Measurements from ENCODE around the gene MESD.

MESD gene

DNA sequence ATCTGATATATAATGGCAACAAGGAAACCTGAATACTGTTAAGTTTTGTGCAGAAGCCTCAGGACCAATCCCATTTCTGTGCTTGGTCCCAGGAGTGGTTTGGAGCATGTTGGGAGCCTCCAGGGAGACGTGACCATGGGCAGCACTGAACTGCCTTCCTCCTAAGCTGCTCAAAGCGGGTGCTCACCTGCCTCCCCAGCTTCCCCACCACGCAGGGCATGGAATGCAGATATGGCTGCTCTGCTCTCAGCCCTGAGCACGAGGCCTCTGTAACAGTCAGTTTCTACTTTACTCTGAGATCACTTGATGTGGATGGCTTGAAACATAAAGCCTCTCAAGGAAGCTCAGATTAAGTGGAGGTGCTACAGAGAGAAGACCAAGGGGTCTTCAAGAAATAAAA lies 49.3 kb downstream of the MESD start:
- no peak for DNase-seq (ENCODE audit: low read depth in 2 of 3, low spot score in 2 of 3)

DNA sequence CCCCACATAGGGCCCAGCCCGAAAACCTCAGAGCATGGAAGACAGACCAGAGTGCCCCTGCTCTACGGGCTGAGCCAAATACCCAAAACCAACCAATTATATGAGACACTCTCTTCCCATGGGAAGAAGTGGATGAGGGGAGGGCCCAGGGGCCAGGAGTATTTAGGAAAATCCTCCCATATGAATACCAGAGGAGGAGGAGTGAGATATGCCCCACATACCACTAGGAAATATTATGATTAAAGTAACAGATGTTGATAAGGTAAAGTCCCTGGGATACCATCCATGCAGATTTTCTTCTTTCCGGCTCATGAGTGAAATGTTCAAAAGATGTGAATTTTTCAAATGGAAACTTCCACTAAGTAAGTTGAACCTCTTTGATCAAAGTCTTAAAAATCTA lies 50.4 kb downstream of the MESD start:
- no peak for DNase-seq (ENCODE audit: low read depth in 2 of 3, low spot score in 2 of 3)

DNA sequence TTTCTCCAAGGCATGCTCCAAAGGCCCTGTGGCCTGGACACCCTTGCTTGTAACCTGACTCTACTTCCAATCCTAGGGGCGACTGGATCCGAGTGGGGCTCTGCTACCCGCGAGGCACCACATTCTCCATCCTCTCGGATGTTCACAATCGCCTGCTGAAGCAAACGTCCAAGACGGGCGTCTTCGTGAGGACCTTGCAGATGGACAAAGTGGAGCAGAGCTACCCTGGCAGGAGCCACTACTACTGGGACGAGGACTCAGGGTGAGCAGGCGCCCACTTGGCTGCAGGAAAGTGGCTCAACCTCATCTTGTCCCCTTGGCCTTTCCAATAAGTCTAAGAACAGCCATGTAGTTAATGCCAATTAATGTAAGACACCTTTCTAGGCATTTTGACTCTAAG lies 51.9 kb downstream of the MESD start:
- DNase-seq (ENCODE audit: low read depth in 2 of 3, low spot score in 2 of 3): no peak

DNA sequence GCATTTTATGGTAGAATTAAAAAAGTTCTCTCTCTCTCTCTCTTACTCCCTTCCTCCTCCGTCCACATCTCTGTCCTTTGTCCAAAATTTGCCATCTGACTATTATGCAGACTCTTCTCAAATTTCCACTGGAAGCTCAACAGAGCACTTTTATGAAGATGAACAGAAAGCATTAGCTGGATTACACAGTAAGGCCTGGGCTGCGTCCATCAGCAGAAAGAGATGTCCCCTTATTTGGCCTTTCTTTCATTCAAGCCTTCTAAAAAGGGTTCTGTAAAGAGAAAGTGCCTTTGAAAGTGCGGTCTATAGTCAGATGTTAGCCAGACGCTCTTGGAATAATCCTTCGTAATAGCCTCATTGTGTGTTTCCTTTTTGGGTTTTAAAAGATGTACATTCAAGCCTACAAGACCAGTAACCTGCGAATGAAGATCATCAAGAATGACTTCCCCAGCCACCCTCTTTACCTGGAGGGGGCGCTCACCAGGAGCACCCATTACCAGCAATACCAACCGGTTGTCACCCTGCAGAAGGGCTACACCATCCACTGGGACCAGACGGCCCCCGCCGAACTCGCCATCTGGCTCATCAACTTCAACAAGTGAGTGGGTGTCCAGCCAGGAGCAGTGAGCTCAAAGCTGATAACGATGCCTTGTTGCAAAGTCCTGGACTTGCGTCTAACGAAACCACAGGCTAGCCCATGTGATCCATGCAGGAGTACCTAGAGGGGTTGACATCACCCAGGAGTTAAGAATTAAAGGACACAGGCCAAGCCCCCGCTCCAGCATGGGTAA lies 53.1 kb downstream of the MESD start:
- no peak for DNase-seq (ENCODE audit: low read depth in 2 of 3, low spot score in 2 of 3)

DNA sequence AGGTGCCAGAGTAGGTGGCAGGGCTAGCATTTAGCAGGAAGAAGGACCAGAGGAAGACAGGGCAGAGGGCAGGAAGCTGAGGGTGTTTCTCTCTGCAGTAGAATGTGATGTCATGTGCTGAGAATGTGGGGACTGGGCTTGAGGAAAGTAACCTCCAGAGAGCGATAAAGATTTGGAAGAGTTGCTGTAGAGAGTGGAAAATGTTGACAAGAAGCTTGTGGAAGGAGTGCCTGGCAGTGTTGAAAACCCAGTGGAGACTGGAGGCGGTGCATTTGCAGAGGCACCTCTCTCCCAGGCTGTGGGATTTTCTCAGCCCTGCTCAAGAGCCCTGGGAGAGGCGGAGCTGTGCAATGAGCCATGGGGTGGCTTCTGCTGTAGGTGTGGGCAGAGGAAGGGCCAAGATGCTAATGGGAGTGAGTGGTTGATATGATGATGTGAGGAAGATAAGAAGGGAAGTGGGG lies 54.8 kb downstream of the MESD start:
- no peak for DNase-seq (ENCODE audit: low read depth in 2 of 3, low spot score in 2 of 3)

DNA sequence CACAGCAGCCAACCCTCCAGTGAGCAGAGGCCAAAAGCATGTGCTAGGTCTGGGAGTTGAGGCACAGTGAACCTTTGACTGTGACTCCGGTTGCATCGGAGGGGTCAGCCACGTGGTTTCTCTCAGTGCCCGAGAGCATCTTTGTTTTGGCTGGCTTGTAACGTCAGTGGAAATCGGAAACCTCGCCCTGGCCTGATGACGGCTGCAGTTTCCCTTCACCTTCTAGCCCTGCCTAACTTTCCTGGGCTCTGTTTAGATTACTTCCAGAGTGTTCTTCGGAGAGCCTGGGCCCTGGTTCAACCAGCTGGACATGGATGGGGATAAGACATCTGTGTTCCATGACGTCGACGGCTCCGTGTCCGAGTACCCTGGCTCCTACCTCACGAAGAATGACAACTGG lies 56.6 kb downstream of the MESD start:
- no peak for DNase-seq (ENCODE audit: low read depth in 2 of 3, low spot score in 2 of 3)

DNA sequence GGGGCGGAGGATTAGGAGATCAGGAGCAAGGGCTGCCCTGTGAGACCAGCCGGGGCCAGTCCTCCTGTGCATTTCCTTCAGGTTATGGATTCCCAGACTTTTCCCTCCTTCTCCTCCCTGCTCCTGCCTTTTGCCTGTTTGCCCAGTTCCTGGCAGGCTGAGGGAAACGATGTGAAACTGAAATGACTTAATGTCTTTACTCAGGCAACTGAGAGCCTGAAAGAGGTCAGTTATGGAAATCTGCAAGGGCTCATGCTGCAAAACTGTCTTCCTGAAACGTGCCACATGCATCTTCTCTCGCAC lies 57.2 kb downstream of the MESD start:
- DNase-seq (ENCODE audit: low read depth in 2 of 3, low spot score in 2 of 3): no peak

DNA sequence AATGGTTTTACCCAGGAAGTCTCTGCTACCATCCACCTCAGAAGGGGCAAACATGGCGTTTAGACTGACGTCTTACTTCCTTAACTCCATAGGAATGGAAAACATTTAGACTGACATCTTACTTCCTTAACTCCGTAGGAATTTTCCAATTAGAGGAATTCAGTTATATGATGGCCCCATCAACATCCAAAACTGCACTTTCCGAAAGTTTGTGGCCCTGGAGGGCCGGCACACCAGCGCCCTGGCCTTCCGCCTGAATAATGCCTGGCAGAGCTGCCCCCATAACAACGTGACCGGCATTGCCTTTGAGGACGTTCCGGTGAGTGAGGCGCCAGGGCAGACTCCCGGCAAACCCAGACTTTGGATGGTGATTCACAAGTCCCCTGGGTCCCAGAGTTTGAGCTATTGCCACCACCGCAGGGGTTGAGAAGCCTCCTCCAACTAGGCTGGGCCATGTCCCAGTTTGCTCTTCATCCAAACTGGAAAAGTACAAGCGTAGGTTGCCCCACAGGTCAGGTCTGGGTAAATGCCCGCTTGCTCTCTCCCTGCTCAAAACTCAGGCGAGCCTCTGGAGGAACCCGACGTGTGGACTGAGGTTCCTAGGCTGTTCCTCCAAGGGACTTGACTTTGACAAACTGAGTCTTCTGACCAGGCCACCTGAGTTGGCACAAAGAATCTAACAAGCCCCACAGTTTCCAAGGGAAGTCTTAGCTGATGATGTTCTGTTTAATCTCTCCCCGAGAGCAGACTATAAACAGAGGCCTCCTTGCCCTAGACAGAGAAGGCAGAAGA lies 57.7 kb downstream of the MESD start:
- no peak for DNase-seq (ENCODE audit: low read depth in 2 of 3, low spot score in 2 of 3)

DNA sequence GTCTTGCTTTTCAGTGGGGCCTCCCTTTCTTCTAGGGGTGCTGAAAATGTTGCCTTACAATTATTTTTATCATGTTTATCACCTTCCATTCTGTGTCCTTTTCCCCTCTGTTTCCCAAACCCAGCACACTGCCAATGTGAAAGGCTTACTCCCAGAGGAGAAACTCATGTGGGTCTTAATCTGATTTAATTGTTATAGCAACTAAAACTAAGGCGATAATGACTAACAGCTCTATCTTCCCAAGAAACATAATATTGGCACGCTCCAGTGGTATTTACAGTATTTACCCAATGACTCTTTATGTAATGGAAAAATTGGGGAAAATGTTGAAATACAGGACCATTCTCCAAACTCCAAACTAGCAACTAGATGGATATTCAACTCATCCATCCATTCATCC lies 58.4 kb downstream of the MESD start:
- no peak for DNase-seq (ENCODE audit: low read depth in 2 of 3, low spot score in 2 of 3)

DNA sequence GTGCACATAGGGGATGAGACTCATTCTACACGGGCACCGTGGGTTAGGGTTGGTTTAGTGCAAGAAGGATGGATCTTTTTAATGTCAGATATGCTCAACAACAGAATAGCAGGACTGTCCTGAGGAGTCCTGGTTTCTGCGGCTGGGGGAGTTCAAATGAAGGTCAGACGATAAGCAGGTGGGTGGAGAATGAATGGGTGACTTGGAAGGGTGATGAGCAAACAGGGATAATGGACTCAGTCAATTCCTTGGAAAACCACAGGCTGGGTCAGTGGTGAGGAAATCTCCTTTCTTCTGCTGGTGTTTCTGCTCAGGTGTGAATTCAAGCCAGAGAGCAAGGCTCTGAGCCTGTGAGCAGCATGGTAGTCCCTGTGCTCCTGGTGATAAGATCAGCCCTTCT lies 59.9 kb downstream of the MESD start:
- no peak for DNase-seq (ENCODE audit: low read depth in 2 of 3, low spot score in 2 of 3)

DNA sequence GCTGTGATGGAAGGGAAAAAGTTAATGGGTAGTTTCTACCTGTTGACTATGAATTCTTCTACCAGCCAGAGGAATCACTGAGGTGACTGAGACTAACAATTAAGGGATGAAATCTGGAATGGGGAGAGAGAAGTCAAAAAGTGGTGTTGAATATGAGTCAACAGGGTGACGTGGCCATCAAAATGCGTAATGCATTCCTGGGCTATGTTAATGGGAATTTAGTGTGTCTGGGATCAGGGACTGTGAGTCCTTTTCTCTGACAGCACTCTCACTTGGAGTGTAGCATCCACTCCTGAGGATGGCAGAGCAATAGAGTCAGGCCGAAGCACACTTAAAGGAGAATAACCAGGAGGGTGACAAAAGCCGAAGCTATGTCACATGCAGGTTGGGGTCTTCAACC lies 60.4 kb downstream of the MESD start:
- DNase-seq (ENCODE audit: low read depth in 2 of 3, low spot score in 2 of 3): no peak

DNA sequence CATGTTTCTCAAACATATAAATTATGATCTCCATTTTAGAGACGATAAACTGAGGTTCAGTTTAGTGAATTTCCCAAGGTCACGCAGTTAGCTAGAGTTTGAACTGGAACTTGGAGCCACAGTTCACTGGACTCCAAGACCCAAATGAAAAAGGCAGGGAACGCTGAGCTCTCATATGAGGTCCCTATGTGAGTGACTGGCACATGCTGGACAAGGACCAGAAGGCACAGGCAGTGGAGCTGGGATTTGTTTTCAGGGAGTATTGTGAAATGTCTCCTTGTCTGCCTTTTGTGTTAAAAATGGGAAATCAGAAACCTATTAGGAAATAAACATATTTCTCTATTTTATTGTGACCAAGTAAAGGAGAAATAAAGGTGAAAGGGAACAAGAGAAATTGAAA lies 63.5 kb downstream of the MESD start:
- DNase-seq (ENCODE audit: low read depth in 2 of 3, low spot score in 2 of 3): no peak

DNA sequence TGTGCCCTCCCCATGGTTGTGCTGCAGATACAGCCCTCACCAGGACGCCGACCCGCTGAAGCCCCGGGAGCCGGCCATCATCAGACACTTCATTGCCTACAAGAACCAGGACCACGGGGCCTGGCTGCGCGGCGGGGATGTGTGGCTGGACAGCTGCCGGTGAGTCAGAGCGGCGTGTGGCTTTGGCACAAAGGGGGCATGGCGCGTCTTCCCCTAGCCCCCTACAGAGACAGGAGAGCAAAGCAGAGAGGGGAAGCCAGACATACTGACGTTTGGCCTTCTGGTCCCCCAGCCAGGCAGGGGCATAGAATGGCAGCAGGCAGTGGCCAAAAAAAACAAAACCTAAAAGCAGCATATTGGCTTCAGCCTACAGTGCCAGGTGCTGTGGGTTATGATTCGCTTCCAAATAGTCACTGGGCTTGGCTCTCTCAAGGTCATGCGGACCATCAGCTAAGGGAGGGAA lies 64.0 kb downstream of the MESD start:
- no peak for DNase-seq (ENCODE audit: low read depth in 2 of 3, low spot score in 2 of 3)

DNA sequence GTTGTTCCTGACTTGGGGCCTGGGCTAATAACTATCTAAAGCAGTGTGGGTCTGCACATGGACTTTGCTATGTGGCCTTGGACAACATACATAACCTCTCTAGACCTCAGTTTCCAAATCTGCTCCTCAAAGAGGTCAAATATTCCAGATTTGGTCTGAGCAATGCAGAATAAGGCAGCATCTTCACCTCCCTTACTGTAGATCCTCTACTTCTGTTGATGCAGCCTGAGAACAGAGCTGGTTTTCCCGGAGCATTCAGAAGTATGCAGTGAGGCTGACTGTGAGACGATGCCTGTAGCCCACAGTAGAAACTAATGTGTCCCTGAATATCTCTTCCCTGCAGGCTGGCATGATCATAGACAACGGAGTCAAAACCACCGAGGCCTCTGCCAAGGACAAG lies 65.3 kb downstream of the MESD start:
- DNase-seq (ENCODE audit: low read depth in 2 of 3, low spot score in 2 of 3): no peak

DNA sequence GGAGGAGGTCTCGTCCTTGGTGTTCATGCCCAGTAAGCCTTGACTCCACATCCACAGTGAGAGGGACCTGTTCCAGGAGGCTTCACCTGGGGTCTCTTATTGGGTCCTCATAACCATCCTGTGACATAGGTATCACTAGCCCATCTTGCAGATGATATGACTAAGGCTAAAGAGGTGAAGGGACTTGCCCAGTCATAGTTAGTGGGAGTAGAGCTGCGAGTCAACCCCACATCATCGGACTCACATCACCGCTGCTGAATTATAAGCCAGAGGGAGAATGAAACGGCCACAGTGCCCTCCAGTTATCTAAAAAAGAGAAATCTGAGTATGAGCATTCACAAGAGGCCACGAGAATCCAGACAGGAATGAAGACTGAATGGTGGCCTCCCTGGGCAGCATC lies 66.0 kb downstream of the MESD start:
- DNase-seq (ENCODE audit: low read depth in 2 of 3, low spot score in 2 of 3): no peak

DNA sequence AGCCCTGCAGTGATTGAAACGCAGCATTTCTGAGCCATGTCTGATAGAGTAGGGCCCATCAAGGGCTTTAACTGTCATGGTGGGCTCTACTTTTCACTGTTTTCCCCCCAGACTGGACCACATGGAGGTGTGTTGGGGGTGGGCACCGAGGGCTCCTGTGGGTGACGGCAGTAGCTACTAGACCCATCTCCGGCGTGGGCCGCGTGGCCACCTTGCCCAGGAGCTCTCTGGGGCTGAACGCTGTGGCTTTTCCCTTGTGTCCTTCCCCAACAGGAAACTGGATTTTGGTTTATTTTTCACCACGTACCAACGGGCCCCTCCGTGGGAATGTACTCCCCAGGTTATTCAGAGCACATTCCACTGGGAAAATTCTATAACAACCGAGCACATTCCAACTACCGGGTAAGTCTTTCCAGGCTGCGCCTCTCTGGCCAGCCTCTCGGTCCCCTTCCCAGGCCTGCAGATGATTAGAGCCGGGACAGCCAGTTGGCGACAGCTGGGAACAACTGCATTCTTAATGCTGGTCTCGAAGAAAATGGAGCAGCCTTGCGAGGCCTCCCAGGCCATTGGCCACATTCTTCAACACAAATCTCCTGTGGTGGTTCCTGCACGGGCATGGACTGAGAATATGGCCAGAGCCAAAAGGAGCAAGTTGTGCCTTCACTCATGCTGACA lies 67.7 kb downstream of the MESD start:
- DNase-seq (ENCODE audit: low read depth in 2 of 3, low spot score in 2 of 3): no peak

DNA sequence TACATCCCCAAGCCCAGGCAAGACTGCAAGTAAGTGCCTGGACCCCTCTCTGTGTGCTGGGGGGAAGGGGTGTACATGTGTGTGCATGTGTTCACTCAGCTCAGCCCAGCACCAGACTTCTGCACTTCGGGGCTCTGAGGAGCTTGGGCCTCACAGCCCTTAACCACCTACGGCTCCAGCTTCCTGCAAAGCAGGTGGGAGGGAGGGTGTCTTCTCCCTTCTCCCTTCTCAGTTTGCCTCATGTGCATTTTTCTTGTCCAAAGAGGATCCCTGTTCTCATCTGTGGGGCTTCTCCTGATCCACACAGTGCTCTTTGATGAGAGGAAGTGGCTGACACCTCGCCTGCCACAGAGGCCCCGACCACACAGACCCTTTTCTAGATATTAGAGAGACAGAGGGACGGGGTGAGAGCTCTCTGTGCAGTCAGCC lies 69.3 kb downstream of the MESD start:
- peak; percentile 6 to 13 (median 8) for DNase-seq (ENCODE audit: low read depth in 2 of 3, low spot score in 2 of 3)

DNA sequence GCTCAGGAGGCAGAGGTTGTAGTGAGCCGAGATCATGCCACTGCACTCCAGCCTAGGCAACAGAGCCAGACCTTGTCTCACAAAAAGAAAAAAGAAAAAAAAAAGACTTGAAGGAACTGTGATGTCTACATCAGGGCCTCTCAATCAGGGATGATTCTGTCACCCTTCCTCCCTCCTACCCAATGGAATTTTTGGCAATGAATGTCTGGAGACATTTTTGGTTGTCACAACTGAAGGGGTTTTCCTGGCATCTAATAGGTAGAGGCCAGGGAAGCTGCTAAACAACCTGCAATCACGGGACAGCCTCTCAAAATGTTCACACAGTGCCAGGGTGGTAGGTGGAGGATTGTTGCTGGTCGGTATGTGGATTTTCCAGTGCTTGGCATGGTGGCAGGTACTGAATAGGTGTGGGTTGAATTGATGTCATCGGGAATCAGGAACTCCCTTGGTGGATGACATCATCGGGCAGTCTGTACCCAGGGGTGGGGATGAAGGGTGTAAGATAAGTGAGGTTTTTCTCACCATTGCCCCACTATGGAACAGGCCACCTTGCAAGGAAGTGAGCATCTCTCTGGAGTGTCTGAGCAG lies 71.3 kb downstream of the MESD start:
- no peak for DNase-seq (ENCODE audit: low read depth in 2 of 3, low spot score in 2 of 3)

DNA sequence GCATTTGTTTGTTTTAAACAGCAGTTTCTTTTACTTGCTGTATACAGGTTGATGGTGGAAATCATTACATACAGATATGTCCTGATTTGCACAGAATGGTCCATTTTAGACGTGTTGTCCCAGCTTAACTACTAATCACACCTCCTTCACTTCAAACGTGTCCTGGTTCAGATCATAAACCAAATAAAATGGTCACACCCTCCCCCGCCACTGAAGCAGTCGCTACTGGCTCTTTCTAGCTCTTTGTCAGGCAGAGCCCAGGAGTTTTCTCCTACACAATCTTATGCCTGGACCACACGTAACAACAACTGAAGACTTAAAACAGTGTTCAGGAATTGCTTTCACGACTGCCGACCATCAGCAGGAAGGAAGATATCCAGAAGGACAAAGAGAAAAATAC lies 73.6 kb downstream of the MESD start:
- DNase-seq (ENCODE audit: low read depth in 2 of 3, low spot score in 2 of 3): no peak

DNA sequence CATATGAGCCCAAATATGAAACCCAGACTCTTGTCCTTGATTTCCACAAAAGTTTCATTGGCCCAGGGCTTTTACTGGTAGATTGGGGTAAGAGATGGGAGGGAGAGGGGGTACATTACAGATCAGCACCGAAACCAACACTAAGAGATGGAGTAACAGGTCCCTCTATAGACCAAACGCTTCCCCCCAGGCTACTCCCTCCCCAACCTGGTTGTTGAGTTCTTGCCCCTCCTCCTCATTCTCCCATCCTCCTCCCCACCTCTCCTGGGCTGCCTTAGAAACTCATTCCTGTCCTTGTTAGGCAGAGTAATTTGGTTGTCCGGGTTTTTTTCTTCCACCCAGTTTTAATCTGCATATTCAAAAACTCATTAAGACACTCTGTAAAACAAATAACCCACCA lies 74.1 kb downstream of the MESD start:
- DNase-seq (ENCODE audit: low read depth in 2 of 3, low spot score in 2 of 3): no peak

DNA sequence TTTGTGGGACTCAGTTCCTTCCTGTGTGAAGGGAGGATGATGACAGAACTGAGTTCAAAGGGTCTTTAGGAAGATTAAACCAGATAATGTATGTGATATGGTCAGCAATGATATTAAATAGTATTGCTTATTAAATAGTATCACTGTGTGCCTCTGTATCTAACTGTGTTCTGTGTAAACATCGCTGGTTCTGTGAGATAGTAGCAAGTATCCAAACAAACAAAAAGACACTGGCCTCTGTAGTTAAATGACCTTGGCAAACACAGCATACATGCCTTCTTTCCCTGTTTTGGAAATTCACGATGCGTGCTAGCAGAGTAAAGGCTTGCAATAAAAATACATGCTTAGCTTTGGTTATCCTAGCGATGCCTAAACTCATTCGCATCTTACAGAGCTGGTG lies 76.1 kb downstream of the MESD start:
- DNase-seq (ENCODE audit: low read depth in 2 of 3, low spot score in 2 of 3): no peak

DNA sequence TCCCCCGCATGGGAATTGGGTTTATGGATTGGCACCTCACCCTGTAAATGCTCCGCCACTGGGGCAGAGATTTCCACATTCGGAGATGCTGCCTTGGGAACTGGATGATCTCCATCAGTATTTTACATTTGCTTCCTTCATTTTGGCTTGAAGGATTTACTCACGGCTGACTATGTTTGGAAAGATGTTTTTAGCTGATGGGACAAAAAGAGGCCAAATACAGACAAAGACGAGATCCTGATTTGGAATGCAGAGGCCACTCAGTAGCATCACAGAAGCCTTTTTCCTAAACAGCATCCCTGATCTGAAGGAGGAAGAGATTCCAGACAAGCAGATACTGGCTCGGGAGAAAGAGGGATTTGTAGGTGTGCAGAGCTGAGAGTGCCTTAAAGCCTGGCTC lies 76.9 kb downstream of the MESD start:
- no peak for DNase-seq (ENCODE audit: low read depth in 2 of 3, low spot score in 2 of 3)

All from activated CD8-positive, alpha-beta memory T cell treated with anti-CD3 and anti-CD28 coated beads for 48 hours (primary cell).